HL-60/S4 treated with retinoic acid at 250 ng/mL for 4 days and 3 days (cell line): ENCODE data around the gene RAB5A.
"Not testable (repeated sequence)": the region's sequence is repeated elsewhere in the genome, so short reads cannot be mapped to it uniquely, and the experiment has no call there.

Experiments used
- in situ Hi-C: fragments of 300-500 bp; cut with MboI; formaldehyde crosslinking; loops from 2 replicates; pipeline ENCODE4 v1.7.0; 2022; ENCODE audit warnings: low sequenced_read_pairs

Gene RAB5A

GRCh38 chr3:20023623-20024405 lies 76.9 kb downstream of the RAB5A start:
- in situ Hi-C loops = no loop called here

- in situ Hi-C loops = no loop called here
These were observed 80.2 kb downstream of the RAB5A start for GRCh38 chr3:20027136-20027535.

GRCh38 chr3:20028905-20029331 lies 82.0 kb downstream of the RAB5A start:
- in situ Hi-C loops = no loop called here

GRCh38 chr3:20031939-20032338 lies 85.0 kb downstream of the RAB5A start:
- in situ Hi-C loops = not testable (repeated sequence)
